Stimulated activated naive CD4-positive, alpha-beta T cell (primary cell): ENCODE data around the gene PRKAR1B.

Experiments used
- DNase-seq, 6 experiments: peaks; one replicate each; lab custom pipeline; 2025; lab: John Stamatoyannopoulos, UW

PRKAR1B gene

DNA sequence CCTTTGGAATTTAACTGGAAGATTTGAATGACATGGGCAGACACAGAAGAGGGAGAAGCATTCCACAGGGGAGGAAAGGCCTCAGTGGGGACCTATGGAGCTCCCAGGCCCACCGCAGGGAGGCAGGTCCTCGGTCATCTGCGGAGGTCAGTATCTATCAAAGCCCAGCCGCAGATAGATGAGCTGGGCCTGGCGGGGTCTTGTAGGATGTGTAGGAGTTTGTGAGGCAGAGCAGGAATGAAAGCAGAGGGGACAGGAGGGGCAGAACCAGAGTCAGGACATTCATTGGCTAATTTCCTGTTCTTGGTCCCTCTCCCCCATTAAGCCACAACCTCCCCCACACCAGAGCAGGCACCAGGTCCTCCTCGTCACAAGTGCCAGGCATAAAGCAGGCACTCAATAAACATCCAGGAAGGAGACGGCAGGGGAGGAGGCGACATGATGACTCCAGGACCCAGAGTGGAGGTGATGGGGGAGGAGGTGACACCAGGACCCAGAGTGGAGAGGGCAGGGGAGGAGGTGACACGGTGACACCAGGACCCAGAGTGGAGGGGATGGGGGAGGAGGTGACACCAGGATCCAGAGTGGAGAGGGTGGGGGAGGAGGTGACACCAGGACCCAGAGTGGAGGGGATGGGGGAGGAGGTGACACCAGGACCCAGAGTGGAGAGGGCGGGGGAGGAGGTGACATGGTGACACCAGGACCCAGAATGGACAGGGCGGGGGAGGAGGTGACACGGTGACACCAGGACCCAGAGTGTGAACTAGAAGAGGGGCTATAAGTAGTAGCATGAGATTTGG, 123.7 kb downstream of the PRKAR1B start:
- no peak for DNase-seq

DNA sequence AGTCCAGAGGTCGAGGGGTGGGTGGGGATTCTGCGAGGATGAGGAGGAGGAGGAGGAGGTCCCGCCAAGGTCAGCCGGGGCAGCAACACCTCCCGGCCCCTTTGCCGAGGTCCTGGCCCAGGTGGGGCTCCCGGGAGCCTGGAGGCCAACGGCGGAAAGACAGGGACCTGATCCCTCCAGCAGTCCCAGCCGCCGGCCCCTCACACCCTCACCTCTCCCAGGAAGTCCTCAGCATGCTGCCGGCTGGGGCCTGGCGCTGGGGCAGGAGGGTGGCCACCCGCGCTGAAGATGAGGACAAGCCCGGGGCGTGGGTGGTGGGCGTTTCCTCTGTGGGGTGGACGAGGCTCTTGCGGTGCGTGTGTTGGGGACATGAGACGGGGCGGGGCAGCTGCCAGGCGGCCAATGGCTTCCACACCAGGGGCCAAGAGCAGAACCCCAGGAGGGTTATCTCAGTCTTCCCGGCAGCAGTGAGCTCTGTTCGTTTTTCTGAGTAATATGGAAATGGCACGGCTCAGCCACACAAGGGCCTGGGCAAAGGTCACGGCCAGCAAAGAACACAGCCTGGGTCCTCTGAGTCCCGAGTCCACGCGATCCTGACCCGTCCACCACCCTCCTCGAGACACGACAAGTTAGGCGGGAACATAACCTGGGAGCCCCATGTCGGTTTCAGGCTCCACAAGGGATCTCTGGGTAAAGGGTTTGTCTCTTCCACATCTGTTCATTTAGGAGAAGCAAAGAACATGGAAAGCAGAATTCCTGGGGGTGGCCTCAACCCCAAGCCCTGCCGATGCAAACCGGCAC, 124.5 kb downstream of the PRKAR1B start:
- DNase-seq: no peak

GRCh38 chr7:601595-602340, 125.3 kb downstream of the PRKAR1B start:
- DNase-seq: peak; percentile 12 to 70 (median 54)

DNA sequence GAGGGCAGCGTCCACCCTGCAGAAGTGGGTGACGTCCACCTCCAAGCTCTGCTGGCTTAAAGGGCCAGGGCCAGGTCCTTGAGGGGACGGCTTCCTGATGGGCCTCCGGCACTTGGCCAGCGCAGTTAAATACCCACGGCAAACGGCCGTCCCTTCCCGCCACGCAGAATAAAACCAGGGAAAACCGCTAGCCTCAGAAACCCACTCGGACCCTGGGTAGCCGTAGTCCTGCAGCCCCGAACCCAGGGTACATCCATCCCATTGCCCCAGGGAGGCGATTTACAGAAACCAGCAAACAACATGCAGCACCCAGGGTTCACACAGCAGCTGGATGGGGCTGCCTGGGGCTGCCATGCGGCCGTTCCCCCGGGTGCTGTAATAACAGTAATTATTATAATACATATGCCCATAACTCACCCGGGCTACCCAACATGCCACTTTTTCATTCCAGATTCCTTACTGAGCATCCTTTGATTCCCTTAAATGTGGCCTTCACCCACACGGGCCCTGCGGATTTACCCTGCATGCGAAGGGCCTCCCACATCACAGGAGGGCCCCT, 126.0 kb downstream of the PRKAR1B start:
- no peak for DNase-seq

GRCh38 chr7:600149-601035, 126.7 kb downstream of the PRKAR1B start:
- DNase-seq: no peak

GRCh38 chr7:598899-599298, 128.2 kb downstream of the PRKAR1B start:
- no peak for DNase-seq

GRCh38 chr7:597348-598178, 129.5 kb downstream of the PRKAR1B start:
- no peak for DNase-seq

- DNase-seq: no peak
Observed at GRCh38 chr7:596819-597182, 130.3 kb downstream of the PRKAR1B start.

- no peak for DNase-seq
Observed at GRCh38 chr7:596071-596818, 130.8 kb downstream of the PRKAR1B start.

DNA sequence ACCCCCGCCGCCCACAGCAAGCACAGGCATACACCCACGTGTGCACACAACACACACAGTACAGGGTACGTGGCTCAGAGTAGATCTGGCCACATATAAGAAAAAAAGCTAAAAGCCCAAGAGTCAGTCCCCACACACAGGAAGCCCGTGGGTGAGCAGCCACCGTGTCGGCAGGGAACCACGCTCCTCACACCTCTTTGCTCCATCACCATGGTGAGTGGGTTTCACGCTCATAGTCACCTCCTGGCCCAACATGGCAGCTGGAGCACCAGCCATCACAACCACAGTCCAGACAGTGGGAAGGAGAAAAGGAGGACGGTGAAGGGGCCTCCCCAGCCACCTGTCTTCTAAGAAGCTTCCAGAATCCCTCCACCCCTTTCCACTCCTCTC, 131.5 kb downstream of the PRKAR1B start:
- DNase-seq: no peak

DNA sequence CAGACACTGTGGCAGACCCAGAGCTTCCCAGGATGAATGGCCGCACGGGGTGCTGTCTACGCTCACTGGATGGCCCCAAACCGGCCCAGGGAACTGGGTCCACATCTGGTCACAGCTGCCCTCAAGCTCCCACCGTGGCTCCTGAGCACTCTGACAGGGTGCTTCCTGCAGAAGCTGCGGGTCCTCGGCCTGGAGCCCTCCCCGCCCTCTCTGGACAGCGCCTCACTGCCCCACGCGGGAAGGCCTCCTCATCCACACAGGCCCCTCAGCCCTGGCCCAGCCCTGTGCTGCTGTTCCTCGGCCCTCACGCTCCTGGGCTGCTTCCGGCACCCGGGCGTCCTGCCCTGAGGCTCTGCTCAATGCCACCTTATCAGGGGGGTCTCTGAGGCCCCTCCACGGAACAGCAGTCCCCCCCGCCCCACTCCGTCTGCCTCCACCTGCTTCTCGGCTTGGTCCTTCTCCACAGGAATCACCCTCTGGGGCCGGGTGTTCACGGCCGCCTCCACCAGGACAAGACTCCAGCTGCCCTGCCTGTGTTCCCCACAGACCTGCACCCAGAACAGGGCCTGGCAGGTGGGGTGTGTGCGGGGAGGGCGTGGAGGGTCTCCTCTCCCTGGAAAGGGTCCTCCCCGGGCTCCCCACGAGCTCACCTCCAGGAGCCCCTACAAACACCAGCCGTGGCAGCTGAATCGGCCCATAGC, 132.0 kb downstream of the PRKAR1B start:
- DNase-seq: no peak

DNA sequence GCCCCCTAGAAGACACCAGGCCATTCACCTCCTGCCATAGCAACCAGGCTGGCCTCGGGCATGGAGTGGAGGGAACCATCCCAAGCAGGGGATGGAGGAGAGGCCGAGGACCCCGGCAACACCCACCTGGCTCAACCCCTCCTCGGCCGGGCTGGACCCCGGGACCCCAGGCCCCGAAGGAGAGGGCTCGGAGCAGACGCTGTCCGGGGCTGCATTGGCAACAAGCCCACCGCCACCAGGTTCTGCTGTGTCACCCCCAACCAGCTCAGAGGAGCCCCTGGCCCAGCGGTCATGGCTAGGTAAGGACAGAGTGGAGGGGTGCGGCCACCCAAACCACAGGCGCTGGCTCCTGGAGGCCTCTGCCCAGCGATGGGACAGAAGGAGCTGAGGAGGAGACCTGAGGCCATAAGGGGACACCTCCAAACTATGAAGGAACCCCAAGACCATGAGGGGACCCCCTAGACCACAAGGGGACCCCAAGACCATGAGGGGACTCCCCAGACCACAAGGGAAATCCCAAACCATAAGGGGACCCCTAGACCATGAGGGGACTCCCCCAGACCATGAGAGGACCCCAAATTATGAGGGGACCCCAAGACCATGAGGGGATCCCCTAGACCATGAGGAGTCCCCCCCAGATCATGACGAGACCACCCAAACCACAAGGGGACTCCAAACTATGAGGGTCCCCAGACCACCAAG, 132.7 kb downstream of the PRKAR1B start:
- DNase-seq: no peak

DNA sequence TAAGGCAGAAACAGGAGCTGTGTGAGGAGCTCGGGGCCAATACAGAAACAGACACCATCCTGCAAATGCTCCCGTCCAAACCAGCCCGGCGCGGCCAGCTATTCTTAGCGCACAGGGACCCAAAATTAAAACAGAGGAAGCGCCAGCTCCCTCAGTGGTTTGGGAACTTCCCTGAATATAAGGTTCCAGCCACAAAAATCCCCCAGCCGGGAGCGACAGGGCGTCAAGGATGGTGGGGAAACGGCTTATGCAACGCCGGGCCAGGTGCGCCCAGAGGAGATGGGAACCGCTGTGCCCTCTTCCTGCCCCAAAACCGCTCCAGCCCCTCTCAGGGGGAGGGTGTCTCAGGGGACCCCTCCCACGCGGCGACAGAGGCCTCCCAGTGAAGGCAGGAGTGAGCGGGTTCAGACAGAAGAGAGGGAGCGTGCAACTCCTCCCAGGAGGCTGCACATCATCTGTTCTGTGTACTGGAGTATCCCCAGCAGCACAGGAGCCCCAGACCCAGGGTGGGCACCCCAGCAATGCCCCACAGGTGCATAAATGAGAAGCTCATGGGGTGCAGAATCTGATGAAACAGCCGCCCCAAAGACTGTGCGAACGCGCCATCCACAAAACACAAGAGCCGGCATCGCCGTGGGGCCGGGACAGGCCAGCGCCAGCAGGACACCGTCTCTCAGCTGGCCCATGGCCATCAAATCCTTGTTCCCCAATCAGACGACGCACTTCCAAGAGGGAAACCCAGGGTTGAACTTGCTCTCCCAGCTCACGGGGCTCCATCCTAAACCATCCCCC, 133.6 kb downstream of the PRKAR1B start:
- peak in 2 of 6 experiments; percentile 21 to 23 for DNase-seq

DNA sequence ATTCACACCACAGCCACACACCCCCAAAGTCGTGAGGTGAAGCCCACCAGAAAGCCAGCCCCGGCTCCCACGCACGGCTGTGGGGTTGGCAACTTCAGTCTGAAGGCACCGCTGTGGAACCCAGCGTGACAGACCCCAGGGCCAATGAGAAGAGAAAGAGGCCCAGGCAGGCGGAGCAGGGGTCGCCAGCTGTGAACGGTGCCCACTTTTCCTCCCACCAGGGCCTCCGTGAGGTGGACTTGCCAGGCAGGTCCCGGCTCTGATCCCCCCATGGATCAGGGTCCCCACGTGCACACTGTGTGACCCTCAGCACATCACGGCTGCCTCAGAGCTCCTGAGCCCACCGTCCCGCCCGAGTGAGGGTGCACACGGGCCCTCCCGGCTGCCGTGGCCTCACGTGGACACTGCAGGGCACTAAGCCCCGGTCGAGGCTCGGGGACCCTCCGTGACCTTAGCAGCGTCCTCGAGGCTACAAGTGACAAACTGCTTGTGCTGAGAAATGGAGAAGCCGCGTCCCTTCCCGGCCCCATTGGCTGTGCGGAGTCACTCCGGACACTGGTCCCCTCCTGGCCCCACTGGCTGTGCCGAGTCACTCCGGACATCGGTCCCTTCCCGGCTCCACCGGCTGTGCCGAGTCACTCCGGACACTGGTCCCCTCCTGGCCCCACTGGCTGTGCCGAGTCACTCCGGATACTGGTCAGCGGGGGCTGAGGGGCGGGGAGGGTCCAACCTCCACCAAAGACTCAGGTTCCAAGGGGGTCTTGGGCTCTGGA, 135.0 kb downstream of the PRKAR1B start:
- DNase-seq: no peak

DNA sequence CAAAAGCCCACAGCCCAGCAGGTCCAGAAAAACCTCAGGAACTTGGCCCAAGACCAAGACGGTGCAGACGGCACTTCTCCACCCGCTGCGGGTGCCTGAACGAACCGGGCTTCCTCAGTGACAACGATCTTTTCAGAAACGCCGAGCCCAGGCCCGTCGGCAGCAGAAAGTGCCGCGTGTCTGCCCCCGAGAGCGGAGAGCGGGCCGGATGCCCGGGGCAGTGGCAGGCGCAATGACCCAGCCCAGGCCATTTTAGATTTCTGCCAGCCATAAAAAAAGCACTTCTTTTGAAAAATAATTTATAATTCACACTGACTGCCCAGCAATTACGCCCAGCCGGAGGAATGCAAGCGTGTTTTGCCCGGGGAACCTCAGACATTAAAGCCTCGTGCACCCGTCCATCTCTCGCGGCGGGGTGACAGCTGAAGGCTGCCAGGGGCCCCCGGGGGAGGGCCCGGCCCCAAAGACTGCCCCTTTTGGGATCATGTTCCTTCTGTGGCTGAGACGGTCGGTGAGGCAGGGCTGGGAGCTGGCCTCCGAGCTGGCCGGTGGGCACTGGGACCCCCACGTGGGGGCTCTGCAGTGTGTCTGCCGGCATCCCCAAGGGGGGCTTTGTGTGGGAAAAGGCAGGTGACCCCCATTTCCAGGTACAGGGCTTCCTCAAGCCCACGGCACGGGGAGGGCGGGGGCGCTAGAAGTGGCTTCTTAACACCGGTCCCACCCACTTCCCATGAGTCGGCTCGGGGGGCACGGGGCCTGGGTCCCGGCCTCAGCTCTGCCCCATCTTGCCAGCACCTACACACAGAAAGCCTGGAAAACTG, 136.1 kb downstream of the PRKAR1B start:
- DNase-seq: no peak
